CD4-positive, alpha-beta T cell (primary cell): Measurements from ENCODE around the gene JMJD6. TPM values are rescaled to one million over a fixed set of nuclear protein-coding genes. Genes with fewer than 3 reads are reported as not detected.

Source experiments
- ATAC-seq: fragments of 200-7000 bp; cut with Tn5 transposase; one replicate; pipeline ENCODE4 v1.10.0; 2022; ENCODE audit warnings: mild to moderate bottlenecking; ENCODE audit not compliant: poor library complexity
- CTCF ChIA-PET: fragments of 350-600 bp; sonication (Branson Sonifier 250); formaldehyde crosslinking; loops from one replicate; lab custom pipeline; 2021; ENCODE audit warnings: antibody characterized with exemption, inconsistent platforms; lab: Charles Lee
- POLR2A ChIA-PET: fragments of 350-600 bp; sonication (Branson Sonifier 250); formaldehyde crosslinking; loops from one replicate; lab custom pipeline; 2021; ENCODE audit warnings: antibody characterized with exemption, inconsistent platforms; lab: Charles Lee
- DNase-seq, 14 experiments: peaks; one replicate each; pipeline ENCODE4 v3.0.0-alpha.2; 2013 to 2020; ENCODE audit warnings: mixed read lengths in 2 of 14
- H3K27ac ChIP-seq, 2 donors: one replicate each; pipeline versions ENCODE4 v1.5.1 to v1.7.0; 2013; ENCODE audit warnings: low read length in 2 of 2, low read depth in 1 of 2, mild to moderate bottlenecking in 1 of 2
- H3K27me3 ChIP-seq, 2 experiments: 1 replicate in 1 of 2; 2 replicates in 1 of 2; pipeline versions ENCODE4 v1.6.1 to v1.7.0; 2013; ENCODE audit warnings: low read length in 2 of 2, control low read depth in 1 of 2, mild to moderate bottlenecking in 1 of 2, moderate library complexity in 1 of 2; ENCODE audit not compliant: insufficient read depth in 2 of 2, control insufficient read depth in 1 of 2
- H3K36me3 ChIP-seq: one replicate; pipeline ENCODE4 v1.6.1; 2013; ENCODE audit warnings: low read length, control low read depth; ENCODE audit not compliant: insufficient read depth
- H3K4me1 ChIP-seq: one replicate; pipeline ENCODE4 v1.6.1; 2013; ENCODE audit warnings: low read length, control low read depth; ENCODE audit not compliant: insufficient read depth
- H3K4me3 ChIP-seq: one replicate; pipeline ENCODE4 v1.5.1; 2013; ENCODE audit warnings: mild to moderate bottlenecking, low read length, moderate library complexity
- H3K9me3 ChIP-seq, 2 experiments: 1 replicate in 1 of 2; 2 replicates in 1 of 2; pipeline versions ENCODE4 v1.6.1 to v1.7.0; 2013; ENCODE audit warnings: low read length in 2 of 2, mild to moderate bottlenecking in 2 of 2, control low read depth in 1 of 2, moderate library complexity in 1 of 2; ENCODE audit not compliant: control insufficient read depth in 1 of 2, insufficient read depth in 1 of 2
- H3K27ac Mint-ChIP-seq: one replicate; pipeline ENCODE4 v1.8.0; 2020; ENCODE audit warnings: mixed read lengths
- H3K27me3 Mint-ChIP-seq: one replicate; pipeline ENCODE4 v1.8.0; 2021; ENCODE audit warnings: mixed read lengths
- H3K36me3 Mint-ChIP-seq: one replicate; pipeline ENCODE4 v1.8.0; 2021; ENCODE audit warnings: low read depth, mixed read lengths
- H3K4me1 Mint-ChIP-seq: one replicate; pipeline ENCODE4 v1.8.0; 2021; ENCODE audit warnings: low read depth, mixed read lengths
- H3K4me3 Mint-ChIP-seq: one replicate; pipeline ENCODE4 v1.8.0; 2020; ENCODE audit warnings: mild to moderate bottlenecking, mixed read lengths
- H3K9me3 Mint-ChIP-seq: one replicate; pipeline ENCODE4 v1.8.0; 2020; ENCODE audit warnings: mixed read lengths
- CTCF ChIP-seq: fragments of 200-600 bp; IDR thresholded peaks from one replicate; pipeline ENCODE4 v1.8.0; 2022; ENCODE audit warnings: antibody characterized with exemption, mild to moderate bottlenecking
- intact Hi-C, 2 experiments: fragments of 100-400 bp; cut with DNase I in 1 of 2; cut with micrococcal nuclease in 1 of 2; formaldehyde crosslinking; loops; one replicate each; pipeline versions ENCODE4 v1.15.1 to v1.9.0; 2023 to 2025; cut with DNase I, micrococcal nuclease
- total RNA-seq, 174 experiments: library from RNA in 2 of 174; stranded (reverse) in 2 of 174; gene quantifications; one replicate each; pipeline ENCODE4 v1.2.3 and lab custom pipeline; 2021 to 2026

The JMJD6 gene
- total RNA-seq, 2 experiments from 2014 or later, result 133 to 134 TPM

- no peak for TF ChIP-seq CTCF
- peaks cover 43% of the 10 kb centered on the region for H3K36me3 ChIP-seq
- intact Hi-C loops, result loop anchor here (2.0 to 10.0 kb wide), 4 partner anchors 14 to 954 kb away; partner anchors contain the start of genes UBE2O (in 1 of the 2) and UNK (in 1 of the 2)
- Mint-ChIP-seq H3K9me3 (no peaks in the 10 kb centered on the region), H3K4me1 (peaks cover 48% of the 10 kb centered on the region), H3K27me3 (no peaks in the 10 kb centered on the region), H3K4me3 (peak overlapping the region; percentile 96), H3K36me3 (peaks cover 69% of the 10 kb centered on the region), H3K27ac (peak overlapping the region; percentile 96)
- ATAC-seq, result no peak
- peak overlapping the region; percentile 99 for H3K27ac ChIP-seq
- peaks cover 29% of the 10 kb centered on the region for H3K4me1 ChIP-seq
- no peaks in the 10 kb centered on the region for H3K27me3 ChIP-seq
- CTCF ChIA-PET, result interaction anchor here (1.0 to 3.5 kb wide), 7 partner anchors 11 to 34 kb away, joined by 3 to 15 read pairs (median 4); partner anchors contain the start of genes JMJD6 and METTL23
- no peaks in the 10 kb centered on the region for H3K9me3 ChIP-seq
- POLR2A ChIA-PET, result interaction anchor here (1.0 to 7.9 kb wide), 12 partner anchors 10 to 1220 kb away, joined by 3 to 165 read pairs (median 8); partner anchors contain the start of genes JMJD6, METTL23, MXRA7 and SEC14L1
- peak overlapping the region; percentile 96 for H3K4me3 ChIP-seq
- no peak for DNase-seq
Observed at GRCh38 chr17:76738468-76738850, 12.1 kb upstream of the JMJD6 start.

- peak; percentile 57 for ATAC-seq
- H3K27me3 Mint-ChIP-seq, result no peaks in the 10 kb centered on the region
- H3K9me3 ChIP-seq, result no peaks in the 10 kb centered on the region
- POLR2A ChIA-PET, result interaction anchor here (0.6 to 7.9 kb wide), 16 partner anchors 11 to 1383 kb away, joined by 3 to 165 read pairs (median 5); partner anchors contain the start of genes JMJD6, METTL23, MXRA7 and SEC14L1
- H3K36me3 ChIP-seq, result peaks cover 49% of the 10 kb centered on the region
- peak within 1 kb of the TSS; percentile 96 for H3K27ac Mint-ChIP-seq
- CTCF ChIA-PET, result interaction anchor here (1.0 to 3.5 kb wide), 7 partner anchors 11 to 35 kb away, joined by 3 to 15 read pairs (median 4); partner anchors contain the start of genes JMJD6 and METTL23
- H3K9me3 Mint-ChIP-seq, result no peaks in the 10 kb centered on the region
- H3K36me3 Mint-ChIP-seq, result peaks cover 69% of the 10 kb centered on the region
- peak within 1 kb of the TSS; percentile 99 for H3K27ac ChIP-seq
- DNase-seq, result peak; percentile 84 to 98 (median 90)
- peaks cover 31% of the 10 kb centered on the region for H3K4me1 ChIP-seq
- intact Hi-C loops, result loop anchor here (1.0 to 10.0 kb wide), 7 partner anchors 12 to 953 kb away; partner anchors contain the start of genes JMJD6 (in 1 of the 2), METTL23 (in 1 of the 2), UBE2O (in 1 of the 2) and UNK (in 1 of the 2)
- peak within 1 kb of the TSS; percentile 96 for H3K4me3 ChIP-seq
- H3K27me3 ChIP-seq, result no peaks in the 10 kb centered on the region
- TF ChIP-seq CTCF, result no peak
- peak within 1 kb of the TSS; percentile 96 for H3K4me3 Mint-ChIP-seq
- H3K4me1 Mint-ChIP-seq, result peaks cover 54% of the 10 kb centered on the region
Observed at GRCh38 chr17:76737676-76738467, 11.5 kb upstream of the JMJD6 start, which contains the start of gene MFSD11. TSS of gene MFSD11 (plus strand) at chr17:76738119. CDS start at chr17:76738353, 234 bp downstream.

GRCh38 chr17:76737082-76737675 is 10.8 kb upstream of the JMJD6 start, which contains the start of gene SRSF2:
TSS of gene SRSF2 (minus strand) at chr17:76737331. CDS start at chr17:76737160, 171 bp downstream.
- peak; percentile 95 to 99 (median 98) for DNase-seq
- Histone ChIP-seq H3K27ac (peak within 1 kb of the TSS; percentile 99), H3K9me3 (no peaks in the 10 kb centered on the region), H3K4me1 (peaks cover 37% of the 10 kb centered on the region), H3K27me3 (no peaks in the 10 kb centered on the region), H3K36me3 (peaks cover 54% of the 10 kb centered on the region), H3K4me3 (peak within 1 kb of the TSS; percentile 96)
- H3K9me3 Mint-ChIP-seq, result no peaks in the 10 kb centered on the region
- intact Hi-C loops, result loop anchor here (1.0 to 10.0 kb wide), 6 partner anchors 11 to 952 kb away; partner anchors contain the start of genes JMJD6 (in 1 of the 2), METTL23 (in 1 of the 2), UBE2O (in 1 of the 2) and UNK (in 1 of the 2)
- peak; percentile 64 for ATAC-seq
- peaks cover 60% of the 10 kb centered on the region for H3K4me1 Mint-ChIP-seq
- TF ChIP-seq CTCF, result no peak
- no peaks in the 10 kb centered on the region for H3K27me3 Mint-ChIP-seq
- peak within 1 kb of the TSS; percentile 96 for H3K27ac Mint-ChIP-seq
- ChIA-PET CTCF (interaction anchor here (1.1 to 3.5 kb wide), 4 partner anchors 10 to 24 kb away, joined by 4 to 15 read pairs (median 7); partner anchors contain the start of genes JMJD6 and METTL23), POLR2A (interaction anchor here (0.6 to 7.9 kb wide), 16 partner anchors 11 to 1384 kb away, joined by 3 to 165 read pairs (median 6); partner anchors contain the start of genes JMJD6, METTL23, MXRA7 and SEC14L1)
- H3K36me3 Mint-ChIP-seq, result peaks cover 69% of the 10 kb centered on the region
- peak within 1 kb of the TSS; percentile 96 for H3K4me3 Mint-ChIP-seq
